ENCODE measurements around the gene ATXN2L.

- TF ChIP-seq POLR2A (IDR thresholded peaks at IDR 0.05; ENCODE audit: low read length) (no peak), GATA1 (IDR thresholded peaks at IDR 0.05; ENCODE audit: low read depth, low read length) (no peak)
These were observed 43.6 kb downstream of the ATXN2L start for GRCh38 chr16:28866454-28866804.
